Activated B cell treated with CpG ODN at 0.5 μM for 24 hours (primary cell): ENCODE data around the gene FSD1. TPM values are rescaled to one million over a fixed set of nuclear protein-coding genes. Genes with fewer than 3 reads are reported as not detected.

Experiments
- ATAC-seq: fragments of 200-7000 bp; cut with Tn5 transposase; one replicate; pipeline ENCODE4 v1.10.0; 2021; ENCODE audit warnings: low read depth, mild to moderate bottlenecking, moderate library complexity
- CTCF ChIA-PET: fragments of 350-600 bp; sonication (Branson Sonifier 250); formaldehyde crosslinking; loops from one replicate; lab custom pipeline; 2021; ENCODE audit warnings: antibody characterized with exemption; lab: Charles Lee
- POLR2A ChIA-PET: fragments of 350-600 bp; sonication (Branson Sonifier 250); formaldehyde crosslinking; loops from one replicate; lab custom pipeline; 2021; ENCODE audit warnings: antibody characterized with exemption; lab: Charles Lee
- DNase-seq: peaks from one replicate; pipeline ENCODE4 v3.0.0; 2022
- H3K27ac Mint-ChIP-seq: one replicate; pipeline ENCODE4 v1.8.0; 2020; ENCODE audit warnings: mixed read lengths
- H3K27me3 Mint-ChIP-seq: one replicate; pipeline ENCODE4 v1.8.0; 2021; ENCODE audit warnings: mixed read lengths
- H3K36me3 Mint-ChIP-seq: one replicate; pipeline ENCODE4 v1.8.0; 2021; ENCODE audit warnings: low read depth, mixed read lengths
- H3K4me1 Mint-ChIP-seq: one replicate; pipeline ENCODE4 v1.8.0; 2021; ENCODE audit warnings: mixed read lengths
- H3K4me3 Mint-ChIP-seq: one replicate; pipeline ENCODE4 v1.8.0; 2020; ENCODE audit warnings: mild to moderate bottlenecking, mixed read lengths
- H3K9me3 Mint-ChIP-seq: one replicate; pipeline ENCODE4 v1.8.0; 2020; ENCODE audit warnings: mixed read lengths
- CTCF ChIP-seq: fragments of 200-600 bp; IDR thresholded peaks from one replicate; pipeline ENCODE4 v1.8.0; 2022; ENCODE audit warnings: antibody characterized with exemption, mild to moderate bottlenecking
- intact Hi-C: fragments of 100-400 bp; cut with micrococcal nuclease; formaldehyde crosslinking; loops from one replicate; pipeline ENCODE4 v1.15.1; 2024
- total RNA-seq: library from RNA; stranded (reverse); gene quantifications from 2 replicates; pipeline ENCODE4 v1.2.3, GENCODE V29; 2022

Gene FSD1
- total RNA-seq, 1 donor from 2014 or later = 2.6 TPM

GRCh38 chr19:4369888-4370260, 65.5 kb downstream of the FSD1 start:
- Mint-ChIP-seq H3K27ac (peak overlapping the region; percentile 92), H3K4me3 (peak overlapping the region; percentile 78), H3K4me1 (peaks cover 70% of the 10 kb centered on the region), H3K36me3 (peaks cover 10% of the 10 kb centered on the region), H3K27me3 (no peaks in the 10 kb centered on the region), H3K9me3 (no peaks in the 10 kb centered on the region)
- DNase-seq (peak; percentile 51), ATAC-seq (peak; percentile 49)
- no peak for TF ChIP-seq CTCF
- POLR2A ChIA-PET = interaction anchor here (0.5 to 1.6 kb wide), 7 partner anchors 9 to 101 kb away, joined by 3 to 12 read pairs (median 5); partner anchors contain the start of genes CHAF1A and SH3GL1
- CTCF ChIA-PET = interaction anchor here (0.6 to 4.2 kb wide), 8 partner anchors 18 to 155 kb away, joined by 3 to 31 read pairs (median 4); partner anchors contain the start of genes CHAF1A, MPND and SH3GL1
- intact Hi-C loops = loop anchor here (1.0 to 5.0 kb wide), 4 partner anchors 9 to 102 kb away; partner anchors contain the start of genes HDGFL2 and SH3GL1

GRCh38 chr19:4370418-4371041, 66.1 kb downstream of the FSD1 start:
- peaks cover 8% of the 10 kb centered on the region for H3K36me3 Mint-ChIP-seq
- H3K4me1 Mint-ChIP-seq = peaks cover 76% of the 10 kb centered on the region
- intact Hi-C loops = no loop called here
- H3K27me3 Mint-ChIP-seq = no peaks in the 10 kb centered on the region
- ATAC-seq (no peak), DNase-seq (no peak)
- peak overlapping the region; percentile 78 for H3K4me3 Mint-ChIP-seq
- POLR2A ChIA-PET = interaction anchor here (0.5 to 1.6 kb wide), 6 partner anchors 9 to 101 kb away, joined by 4 to 12 read pairs (median 6); partner anchors contain the start of genes CHAF1A and SH3GL1
- no peak for TF ChIP-seq CTCF
- peak overlapping the region; percentile 92 for H3K27ac Mint-ChIP-seq
- CTCF ChIA-PET = interaction anchor here (0.8 to 4.2 kb wide), 7 partner anchors 18 to 155 kb away, joined by 3 to 31 read pairs (median 4); partner anchors contain the start of genes CHAF1A, MPND and SH3GL1
- no peaks in the 10 kb centered on the region for H3K9me3 Mint-ChIP-seq

- H3K27me3 Mint-ChIP-seq = no peaks in the 10 kb centered on the region
- ChIA-PET POLR2A (no interaction called here), CTCF (interaction anchor here (2.1 kb wide), 1 partner anchor 23 kb away, joined by 7 read pairs; no protein-coding TSS in a partner anchor)
- H3K27ac Mint-ChIP-seq = peak overlapping the region; percentile 71
- H3K9me3 Mint-ChIP-seq = no peaks in the 10 kb centered on the region
- ATAC-seq (no peak), DNase-seq (no peak)
- H3K4me3 Mint-ChIP-seq = peak overlapping the region; percentile 35
- peaks cover 86% of the 10 kb centered on the region for H3K4me1 Mint-ChIP-seq
- TF ChIP-seq CTCF = no peak
- peaks cover 3% of the 10 kb centered on the region for H3K36me3 Mint-ChIP-seq
- intact Hi-C loops = no loop called here
Observed at GRCh38 chr19:4371247-4372164, 67.1 kb downstream of the FSD1 start.

- H3K4me3 Mint-ChIP-seq = peak overlapping the region; percentile 28
- H3K36me3 Mint-ChIP-seq = no peaks in the 10 kb centered on the region
- H3K27me3 Mint-ChIP-seq = no peaks in the 10 kb centered on the region
- intact Hi-C loops = no loop called here
- H3K4me1 Mint-ChIP-seq = peaks cover 95% of the 10 kb centered on the region
- no peak for DNase-seq
- H3K9me3 Mint-ChIP-seq = no peaks in the 10 kb centered on the region
- TF ChIP-seq CTCF = no peak
- ATAC-seq = no peak
- POLR2A ChIA-PET = no interaction called here
- CTCF ChIA-PET = no interaction called here
- peak overlapping the region; percentile 35 for H3K27ac Mint-ChIP-seq
Observed at GRCh38 chr19:4372165-4373012, 68.0 kb downstream of the FSD1 start.
